OCI-LY3 (cell line): Measurements from ENCODE around the gene ODAPH.
"Not testable (repeated sequence)": the region's sequence is repeated elsewhere in the genome, so short reads cannot be mapped to it uniquely, and the experiment has no call there.

Source experiments
- H2AFZ ChIP-seq: fragments of 200-600, 300-600 bp; shearing (Covaris generic); 2 replicates; pipeline ENCODE4 v1.6.0; 2014; ENCODE audit warnings: antibody characterized with exemption, low read depth, low read length
- H3K27ac ChIP-seq: fragments of 200-600, 300-600 bp; sonication (generic); 2 replicates; pipeline ENCODE4 v1.5.1; 2014; ENCODE audit warnings: mild to moderate bottlenecking, low read length, moderate library complexity, mixed read lengths
- H3K27me3 ChIP-seq: fragments of 200-600, 300-600 bp; sonication (generic); 2 replicates; pipeline ENCODE4 v1.6.1; 2014; ENCODE audit warnings: low read depth, low read length, mixed read lengths
- H3K36me3 ChIP-seq: fragments of 200-600, 300-600 bp; sonication (generic); replicated peaks from 2 replicates; pipeline ENCODE3; 2014; ENCODE audit warnings: low read depth, low read length, mixed read lengths
- H3K4me1 ChIP-seq: fragments of 300-600, 200-600 bp; sonication (generic); 2 replicates; pipeline ENCODE4 v1.6.1; 2014; ENCODE audit warnings: low read length, mixed read lengths
- H3K4me2 ChIP-seq: fragments of 200-600, 300-600 bp; sonication (generic); 2 replicates; pipeline ENCODE4 v1.6.1; 2014; ENCODE audit warnings: low read length, mixed read lengths
- H3K4me3 ChIP-seq: fragments of 300-600, 200-600 bp; sonication (generic); 2 replicates; pipeline ENCODE4 v1.5.1; 2014; ENCODE audit warnings: antibody characterized with exemption, mild to moderate bottlenecking, low read length, moderate library complexity
- H3K79me2 ChIP-seq: fragments of 300-600, 200-600 bp; shearing (Covaris generic); 2 replicates; pipeline ENCODE4 v1.6.1; 2014; ENCODE audit warnings: mild to moderate bottlenecking, low read length, mixed read lengths
- H3K9ac ChIP-seq: fragments of 300-600, 200-600 bp; shearing (Covaris generic); 2 replicates; pipeline ENCODE4 v1.6.0; 2014; ENCODE audit warnings: mild to moderate bottlenecking, low read length, moderate library complexity
- H3K9me3 ChIP-seq: fragments of 200-600, 300-600 bp; shearing (Covaris generic); 2 replicates; pipeline ENCODE4 v1.6.1; 2014; ENCODE audit warnings: low read length, mixed read lengths; ENCODE audit not compliant: insufficient read depth
- H4K20me1 ChIP-seq: fragments of 200-600, 300-600 bp; sonication (generic); 2 replicates; pipeline ENCODE4 v1.6.1; 2016; ENCODE audit warnings: low read length, mixed read lengths; ENCODE audit not compliant: insufficient read depth
- CTCF ChIP-seq: fragments of 200-600, 300-600 bp; sonication (generic); IDR thresholded peaks from 2 replicates; pipeline ENCODE4 v1.5.1; 2014; ENCODE audit warnings: antibody characterized with exemption, low read length, low read depth
- EZH2phosphoT487 ChIP-seq: fragments of 200-600 bp; shearing (Covaris generic); IDR thresholded peaks from 2 replicates; pipeline ENCODE4 v1.6.1; 2018; ENCODE audit warnings: antibody characterized with exemption, mixed run types, low read depth

Gene ODAPH

GRCh38 chr4:75555294-75556164, at the start of gene ODAPH:
Gene ODAPH, plus strand, starts transcription at chr4:75556066. Its CDS starts 17 bp downstream, at chr4:75556083.
- no peak within 1 kb of the TSS for H3K9ac ChIP-seq
- H3K27ac ChIP-seq: no peak within 1 kb of the TSS
- H2AFZ ChIP-seq: peak within 1 kb of the TSS; percentile 17
- no peaks in the 10 kb centered on the region for H3K79me2 ChIP-seq
- H3K9me3 ChIP-seq: no peaks in the 10 kb centered on the region
- H3K4me2 ChIP-seq: peak within 1 kb of the TSS; percentile 84
- H3K4me1 ChIP-seq: peaks cover 30% of the 10 kb centered on the region
- no peaks in the 10 kb centered on the region for H3K36me3 ChIP-seq
- H3K27me3 ChIP-seq: peaks cover 3% of the 10 kb centered on the region; the same call in 1 of the 2 replicates
- peak within 1 kb of the TSS; percentile 65 for H3K4me3 ChIP-seq
- no peaks in the 10 kb centered on the region for H4K20me1 ChIP-seq
- TF ChIP-seq CTCF: no peak
- TF ChIP-seq EZH2phosphoT487: no peak

DNA sequence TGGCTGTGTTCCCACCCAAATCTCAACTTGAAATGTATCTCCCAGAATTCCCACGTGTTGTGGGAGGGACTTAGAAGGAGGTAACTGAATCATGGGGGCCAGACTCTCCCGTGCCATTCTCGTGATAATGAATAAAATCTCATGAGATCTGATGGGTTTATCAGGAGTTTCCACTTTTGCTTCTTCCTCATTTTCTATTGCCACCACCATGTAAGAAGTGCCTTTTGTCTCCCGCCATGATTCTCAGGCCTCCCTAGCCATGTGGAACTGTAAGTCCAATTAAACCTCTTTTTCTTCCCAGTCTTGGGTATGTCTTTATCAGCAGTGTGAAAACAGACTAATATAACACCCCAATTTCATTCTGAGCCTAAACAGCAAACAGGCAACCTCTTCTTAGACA, 46.3 kb upstream of the ODAPH start:
- not testable (repeated sequence) for H3K4me2 ChIP-seq, H3K36me3 ChIP-seq, H3K4me3 ChIP-seq, H3K27ac ChIP-seq, H3K9ac ChIP-seq, H2AFZ ChIP-seq, H3K9me3 ChIP-seq, H3K27me3 ChIP-seq, H4K20me1 ChIP-seq
- H3K79me2 ChIP-seq: peaks cover 48% of the 10 kb centered on the region
- peaks cover 26% of the 10 kb centered on the region for H3K4me1 ChIP-seq

DNA sequence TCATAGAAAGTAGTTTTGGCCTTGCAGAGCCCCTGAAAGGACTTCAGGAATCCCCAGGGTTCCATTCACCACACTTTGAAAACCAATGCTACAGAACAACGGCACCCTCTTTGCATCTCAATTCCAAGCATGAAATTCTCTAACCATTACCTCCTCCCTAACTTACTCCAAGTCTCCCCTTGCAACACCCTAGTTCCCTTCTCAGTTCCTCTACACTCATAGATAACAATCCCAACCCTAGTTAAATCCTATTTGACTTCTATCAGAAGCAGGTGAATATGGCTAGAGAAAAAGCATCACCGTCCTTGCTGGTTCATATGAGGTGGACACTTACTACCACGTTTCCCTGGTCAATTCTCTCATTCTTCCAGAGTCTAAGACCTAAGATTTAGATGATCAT, 44.0 kb upstream of the ODAPH start:
- Histone ChIP-seq H3K9ac (no peak overlapping the region), H3K9me3 (no peaks in the 10 kb centered on the region), H3K4me1 (peaks cover 36% of the 10 kb centered on the region), H4K20me1 (no peaks in the 10 kb centered on the region), H2AFZ (no peak overlapping the region), H3K4me2 (0 out of 2 replicates have a peak overlapping the region, but pooled peaks have one; percentile 2), H3K79me2 (peaks cover 56% of the 10 kb centered on the region), H3K36me3 (peaks cover under 1% of the 10 kb centered on the region), H3K27me3 (no peaks in the 10 kb centered on the region), H3K4me3 (no peak overlapping the region), H3K27ac (no peak overlapping the region)
- TF ChIP-seq EZH2phosphoT487: no peak
- no peak for TF ChIP-seq CTCF

- no peak overlapping the region for H2AFZ ChIP-seq
- H3K9me3 ChIP-seq: no peaks in the 10 kb centered on the region
- peaks cover 5% of the 10 kb centered on the region for H3K36me3 ChIP-seq
- H4K20me1 ChIP-seq: no peaks in the 10 kb centered on the region
- peak overlapping the region; percentile 81 for H3K4me2 ChIP-seq
- no peak overlapping the region for H3K27ac ChIP-seq
- peaks cover 36% of the 10 kb centered on the region for H3K4me1 ChIP-seq
- H3K79me2 ChIP-seq: peaks cover 56% of the 10 kb centered on the region
- H3K9ac ChIP-seq: no peak overlapping the region
- no peaks in the 10 kb centered on the region for H3K27me3 ChIP-seq
- peak overlapping the region; percentile 92 for H3K4me3 ChIP-seq
- TF ChIP-seq EZH2phosphoT487 (no peak), CTCF (no peak)
These were observed 43.3 kb upstream of the ODAPH start for GRCh38 chr4:75512386-75513211.
